Limb (tissue), 2 donors: ENCODE data around the gene RBX1.

Experiments
- DNase-seq, 2 donors: peaks; one replicate each; pipeline ENCODE4 v3.0.0-alpha.2; 2016; ENCODE audit errors: extremely low spot score in 2 of 2

RBX1 gene

DNA sequence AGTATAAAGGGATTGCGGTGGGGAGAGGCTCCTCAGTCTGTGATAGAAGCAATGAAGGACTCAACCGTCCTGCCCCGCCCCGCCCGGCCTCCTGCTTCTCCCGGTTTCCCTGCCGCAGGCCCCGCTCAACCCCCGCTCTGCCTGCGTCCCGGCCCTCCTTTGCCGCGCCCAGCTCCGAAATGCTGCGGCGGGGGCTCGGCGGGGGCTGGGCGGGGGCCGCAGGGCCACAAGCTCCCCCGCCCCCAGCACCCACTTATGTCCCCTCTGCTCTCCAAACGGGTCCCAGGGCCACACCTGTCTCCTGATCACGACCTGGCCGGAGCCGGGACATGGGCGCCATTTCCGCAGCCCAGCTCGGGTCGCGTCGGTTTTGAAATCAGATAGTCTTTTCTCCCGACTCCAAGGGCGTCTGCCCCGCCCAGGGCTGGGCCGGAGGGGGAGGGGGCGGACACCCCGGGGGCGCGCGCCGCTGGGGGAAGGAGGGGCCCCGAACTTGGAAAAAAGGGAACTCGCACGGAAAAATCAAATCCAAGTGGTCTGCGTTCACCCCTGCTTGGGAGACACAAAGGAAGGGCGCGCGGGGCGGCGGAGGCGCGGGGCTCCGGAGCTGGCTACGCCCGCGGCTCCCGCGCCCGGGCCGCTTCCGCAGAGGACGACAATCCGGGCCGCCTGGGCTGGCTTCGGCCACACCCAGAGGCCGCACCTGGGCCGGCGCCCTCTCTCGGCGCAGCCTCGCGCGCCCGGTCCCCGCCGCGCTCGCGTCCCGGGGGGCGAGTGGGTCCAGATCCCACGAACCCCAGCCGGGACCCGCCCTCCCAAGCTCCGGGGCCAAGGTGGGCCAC, 70.7 kb downstream of the RBX1 start:
- DNase-seq, result peak; percentile 60 to 87

DNA sequence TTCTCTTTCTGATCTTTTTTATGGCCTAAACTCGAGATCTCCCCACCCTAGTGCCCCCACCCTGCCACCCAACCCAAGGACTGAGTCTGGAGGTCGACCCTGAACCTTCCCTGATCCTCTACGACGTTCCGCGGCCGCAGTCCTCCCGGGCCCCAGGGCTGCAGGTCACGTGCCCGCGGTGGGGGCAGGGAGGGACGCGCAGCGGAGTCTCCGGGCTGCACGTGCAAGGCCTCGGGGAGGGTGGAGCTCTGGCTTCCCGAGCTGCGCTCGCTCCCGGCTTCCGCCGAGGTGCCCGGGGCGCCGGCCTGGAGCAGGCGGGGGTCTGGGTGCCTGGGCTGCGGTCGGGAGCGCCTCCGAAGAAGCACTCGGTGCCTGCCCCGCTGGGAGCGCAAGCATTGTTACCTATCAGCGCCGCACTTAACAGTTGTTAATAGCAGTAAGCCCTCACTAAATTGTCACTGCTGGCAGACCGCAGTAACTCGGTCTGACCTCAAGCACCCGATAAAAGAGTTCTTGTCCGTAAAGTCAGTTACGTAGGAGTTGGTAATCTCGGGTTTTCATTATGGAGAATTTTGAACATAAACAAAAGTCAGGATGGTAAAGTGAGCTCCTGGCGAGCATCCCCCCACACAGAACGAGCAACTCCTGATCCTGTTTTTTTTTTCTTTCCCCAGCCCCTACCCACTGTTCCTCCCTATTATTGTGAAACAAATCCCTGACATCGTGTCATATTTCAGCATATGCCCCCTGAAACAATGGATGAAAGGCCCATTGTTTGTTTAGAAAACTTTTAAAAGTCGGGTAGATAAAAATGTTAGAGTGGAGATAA, 71.5 kb downstream of the RBX1 start:
- peak; percentile 86 to 95 for DNase-seq
